NOMO-1 treated with dmso at 0.1 percent for 144 hours (cell line): ENCODE measurements around the gene ITLN2.
A peak's percentile ranks its signal among the peaks of the same experiment; 100 is the strongest.
"Not testable (repeated sequence)": the region's sequence is repeated elsewhere in the genome, so short reads cannot be mapped to it uniquely, and the experiment has no call there.

ENCODE experiments used
- DNase-seq: peaks from one replicate; lab custom pipeline; 2025; ENCODE audit not compliant: unreplicated experiment; lab: John Stamatoyannopoulos, UW

Gene ITLN2

GRCh38 chr1:160956966-160957365 lies 2.4 kb upstream of the ITLN2 start:
- DNase-seq, result no peak

DNA sequence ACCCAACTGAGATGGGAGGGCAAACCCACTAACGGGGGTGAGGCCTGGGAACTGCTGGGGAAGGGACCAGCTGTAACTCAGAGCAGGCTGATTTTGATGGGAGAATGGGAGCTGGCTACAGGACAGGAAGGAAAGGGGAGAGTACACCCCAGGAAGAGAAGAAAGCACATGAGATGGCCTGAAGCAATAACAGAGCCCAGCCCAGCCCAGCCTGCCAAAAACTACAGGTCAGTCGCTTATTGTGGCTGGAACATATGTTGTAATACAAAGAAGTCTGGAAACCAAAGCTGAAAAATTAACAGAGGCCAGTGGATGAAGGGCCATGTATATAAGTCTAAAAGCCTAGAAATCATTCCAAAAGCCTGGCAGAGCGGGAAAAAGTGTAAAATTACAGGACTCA lies 1.6 kb downstream of the ITLN2 start:
- DNase-seq, result no peak

GRCh38 chr1:160952129-160952510 lies 2.5 kb downstream of the ITLN2 start:
- no peak for DNase-seq

- peak; percentile 33 for DNase-seq
Measured at GRCh38 chr1:160951443-160952128, 3.0 kb downstream of the ITLN2 start.

DNA sequence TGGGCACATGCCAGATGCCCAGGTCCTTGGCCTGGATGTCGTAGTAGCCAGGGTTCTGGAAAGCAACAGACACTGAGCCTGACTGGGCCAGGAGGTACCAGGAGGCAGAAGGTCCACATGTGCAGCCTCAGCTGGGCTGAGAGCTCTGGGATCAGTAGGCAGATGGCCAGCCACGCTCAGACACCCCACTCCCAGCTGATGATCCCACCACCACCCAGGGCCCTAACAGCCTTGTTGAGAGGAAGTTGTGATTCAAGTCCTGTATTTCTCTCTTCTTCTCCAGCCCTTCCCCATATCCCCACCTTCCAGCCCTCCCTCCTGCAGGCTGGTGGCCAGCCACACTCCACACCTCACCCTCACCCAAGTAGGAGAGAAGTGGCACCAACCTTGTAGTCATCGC lies 4.0 kb downstream of the ITLN2 start:
- DNase-seq, result no peak

DNA sequence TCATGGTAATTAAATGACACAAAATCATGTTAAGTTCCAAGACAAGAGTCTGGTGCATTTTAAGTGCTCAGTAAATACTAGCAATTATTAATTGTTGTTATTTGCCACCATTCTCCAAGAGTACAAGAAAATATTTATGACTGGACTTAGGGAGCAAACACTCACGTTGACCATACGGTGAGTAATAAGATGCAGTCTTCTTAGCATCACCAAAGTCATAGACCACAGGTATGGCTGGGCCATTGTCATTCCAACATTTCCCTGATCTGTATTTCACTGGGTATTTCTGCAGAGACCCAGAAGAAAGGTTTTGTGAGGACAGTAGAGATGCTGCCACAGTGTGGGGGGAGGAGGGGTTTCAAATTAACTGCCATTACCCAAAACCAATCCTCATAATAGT lies 4.7 kb downstream of the ITLN2 start:
- DNase-seq, result no peak

DNA sequence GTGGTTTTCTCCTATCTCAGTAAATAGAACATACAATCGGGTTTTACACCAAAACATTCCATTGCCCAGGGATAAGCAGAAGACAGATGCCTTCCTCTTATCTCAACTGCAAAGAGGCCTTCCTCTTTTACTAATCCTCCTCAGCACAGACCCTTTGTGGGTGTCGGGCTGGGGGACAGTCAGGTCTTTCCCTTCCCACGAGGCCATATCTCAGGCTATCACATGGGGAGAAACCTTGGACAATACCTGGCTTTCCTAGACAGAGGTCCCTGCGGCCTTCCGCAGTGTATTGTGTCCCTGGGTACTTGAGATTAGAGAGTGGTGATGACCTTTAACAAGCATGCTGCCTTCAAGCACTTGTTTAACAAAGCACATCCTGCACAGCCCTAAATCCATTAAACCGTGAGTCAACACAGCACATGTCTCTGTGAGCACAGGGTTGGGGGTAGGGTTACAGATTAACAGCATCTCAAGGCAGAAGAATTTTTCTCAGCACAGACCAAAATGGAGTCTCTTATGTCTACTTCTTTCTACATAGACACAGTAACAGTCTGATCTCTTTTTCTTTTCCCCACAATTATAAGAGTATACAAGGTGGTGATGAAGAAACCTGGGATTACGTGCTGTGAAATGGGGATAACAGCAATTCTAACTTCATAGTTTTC lies 5.3 kb downstream of the ITLN2 start:
- DNase-seq, result not testable (repeated sequence)

GRCh38 chr1:160947174-160947759 lies 7.3 kb downstream of the ITLN2 start:
- DNase-seq, result not testable (repeated sequence)

DNA sequence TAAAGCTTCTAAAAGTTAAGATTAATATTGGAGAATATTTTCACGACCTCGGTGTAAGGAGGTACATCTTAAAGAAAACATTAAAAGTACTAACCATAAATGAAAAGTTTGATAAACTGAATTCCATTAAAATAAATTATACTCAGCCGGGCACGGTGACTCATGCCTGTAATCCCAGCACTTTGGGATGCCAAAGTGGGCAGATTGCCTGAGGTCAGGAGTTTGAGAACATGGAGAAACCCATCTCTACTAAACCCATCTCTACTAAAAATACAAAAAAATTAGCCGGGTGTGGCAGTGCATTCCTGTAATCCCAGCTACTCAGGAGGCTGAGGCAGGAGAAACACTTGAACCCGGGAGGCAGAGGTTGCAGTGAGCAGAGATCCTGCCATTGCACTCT lies 8.7 kb downstream of the ITLN2 start:
- not testable (repeated sequence) for DNase-seq

- DNase-seq, result no peak
Measured at GRCh38 chr1:160945079-160945478, 9.5 kb downstream of the ITLN2 start.

DNA sequence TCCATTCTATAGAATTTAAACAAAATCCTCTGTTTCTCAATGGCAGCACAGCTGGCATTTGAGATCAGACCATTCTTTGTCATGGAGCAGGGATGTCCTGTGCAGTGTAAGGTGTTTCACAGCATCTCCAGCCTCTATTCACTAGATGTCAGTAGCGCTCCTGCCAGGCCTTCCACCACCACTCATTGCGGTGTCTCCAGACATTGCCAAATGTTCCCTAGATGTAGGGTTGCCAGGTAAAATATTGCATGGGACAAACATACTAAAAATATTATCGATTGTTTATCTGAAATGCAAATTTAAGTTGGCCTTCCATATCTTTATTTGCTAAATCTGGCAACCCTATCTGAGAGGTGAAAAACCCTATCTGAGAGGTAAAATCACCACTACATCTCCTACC lies 11.7 kb downstream of the ITLN2 start:
- DNase-seq, result no peak

DNA sequence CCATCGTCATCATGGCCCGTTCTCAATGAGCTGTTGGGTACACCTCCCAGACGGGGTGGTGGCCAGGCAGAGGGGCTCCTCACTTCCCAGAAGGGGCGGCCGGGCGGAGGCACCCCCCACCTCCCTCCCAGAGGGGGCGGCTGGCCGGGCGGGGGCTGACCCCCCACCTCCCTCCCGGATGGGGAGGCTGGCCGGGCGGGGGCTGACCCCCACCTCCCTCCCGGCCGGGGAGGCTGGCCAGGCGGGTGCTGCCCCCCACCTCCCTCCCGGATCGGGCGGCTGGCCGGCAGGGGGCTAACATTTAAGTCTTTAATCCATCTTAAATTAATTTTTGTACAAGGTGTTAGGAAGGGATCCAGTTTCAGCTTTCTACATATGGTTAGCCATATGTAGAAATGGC lies 17.9 kb downstream of the ITLN2 start:
- DNase-seq, result not testable (repeated sequence)

GRCh38 chr1:160935527-160936258 lies 18.9 kb downstream of the ITLN2 start:
- DNase-seq, result no peak

- not testable (repeated sequence) for DNase-seq
Measured at GRCh38 chr1:160933305-160933704, 21.3 kb downstream of the ITLN2 start.

DNA sequence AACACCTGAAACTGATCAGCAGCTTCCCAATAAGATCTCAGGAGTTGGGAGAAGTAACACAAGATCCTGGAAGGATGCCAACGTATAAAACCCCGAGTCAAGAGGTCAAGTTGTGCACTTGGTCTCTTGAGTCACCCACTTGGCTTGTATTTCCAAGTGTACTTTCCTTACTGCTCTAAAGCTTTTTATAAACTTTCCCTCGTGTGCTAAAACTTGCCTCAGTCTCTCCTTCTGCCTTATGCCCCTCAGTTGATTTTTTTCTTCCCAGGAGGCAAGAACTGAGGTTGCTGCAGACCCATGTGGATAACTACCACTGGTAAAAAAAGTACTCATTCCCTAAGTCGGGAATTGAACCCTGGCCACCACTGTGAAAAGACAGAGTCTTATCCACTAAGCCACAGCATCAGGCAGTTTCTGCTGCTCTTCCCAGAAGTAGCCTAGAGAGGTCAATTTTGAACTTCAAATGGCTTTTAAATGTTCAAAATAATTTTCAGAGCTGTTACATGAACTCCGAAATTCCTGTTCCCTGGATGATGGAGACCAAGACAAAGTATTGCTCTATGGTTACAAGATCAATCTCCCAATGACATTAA lies 28.9 kb downstream of the ITLN2 start:
- DNase-seq, result no peak

DNA sequence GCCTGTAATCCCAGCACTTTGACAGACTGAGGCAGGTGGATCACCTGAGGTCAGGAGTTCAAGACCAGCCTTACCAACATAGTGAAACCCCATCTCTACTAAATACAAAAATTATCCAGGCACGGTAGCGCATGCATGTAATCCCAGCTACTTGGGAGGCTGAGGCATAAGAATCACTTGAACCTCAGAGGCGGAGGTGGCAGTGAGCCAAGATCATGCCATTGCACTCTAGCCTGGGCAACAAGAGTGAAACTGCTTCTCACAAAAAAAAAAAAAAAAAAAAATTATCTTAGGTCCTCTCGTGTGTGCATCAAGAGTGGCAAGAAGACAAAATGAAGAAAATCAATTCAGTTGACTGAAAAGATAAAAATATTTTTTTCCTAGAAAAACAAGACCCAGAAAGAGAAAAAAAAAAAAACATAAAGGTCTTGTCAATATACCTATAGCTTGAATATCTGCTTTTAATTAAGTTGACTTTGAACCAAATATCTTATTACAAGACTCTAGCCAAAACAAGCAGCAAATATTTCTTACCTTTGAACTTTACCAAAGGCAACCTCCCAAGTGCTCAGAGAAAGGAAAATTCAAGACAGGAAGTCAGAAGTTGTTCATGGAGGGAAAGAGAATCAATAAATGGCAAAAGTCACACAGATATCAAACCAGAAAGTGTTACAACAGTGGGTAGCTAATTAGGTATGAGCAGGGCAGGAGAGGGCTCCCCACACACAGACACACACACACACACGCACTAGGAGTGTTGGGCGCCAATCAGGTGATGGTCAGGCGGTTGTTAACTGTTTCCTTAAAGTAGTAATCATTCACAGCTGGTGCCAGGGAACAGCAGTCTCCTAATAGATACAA lies 29.6 kb downstream of the ITLN2 start:
- no peak for DNase-seq

- no peak for DNase-seq
Measured at GRCh38 chr1:160916666-160917065, 37.9 kb downstream of the ITLN2 start.

DNA sequence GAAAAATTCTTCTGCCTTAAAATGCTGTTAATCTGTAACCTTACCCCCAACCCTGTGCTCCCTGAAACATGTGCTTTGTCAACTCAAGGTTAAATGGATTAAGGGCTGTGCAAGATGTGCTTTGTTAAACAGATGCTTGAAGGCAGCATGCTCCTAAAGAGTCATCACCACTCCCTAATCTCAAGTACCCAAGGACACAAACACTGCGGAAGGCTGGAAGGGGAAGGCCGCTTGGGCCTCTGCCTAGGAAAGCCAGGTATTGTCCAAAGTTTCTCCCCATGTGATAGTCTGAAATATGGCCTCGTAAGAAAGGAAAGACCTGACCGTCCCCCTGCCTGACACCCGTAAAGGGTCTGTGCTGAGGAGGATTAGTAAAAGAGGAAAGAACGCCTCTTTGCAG lies 41.4 kb downstream of the ITLN2 start:
- not testable (repeated sequence) for DNase-seq

DNA sequence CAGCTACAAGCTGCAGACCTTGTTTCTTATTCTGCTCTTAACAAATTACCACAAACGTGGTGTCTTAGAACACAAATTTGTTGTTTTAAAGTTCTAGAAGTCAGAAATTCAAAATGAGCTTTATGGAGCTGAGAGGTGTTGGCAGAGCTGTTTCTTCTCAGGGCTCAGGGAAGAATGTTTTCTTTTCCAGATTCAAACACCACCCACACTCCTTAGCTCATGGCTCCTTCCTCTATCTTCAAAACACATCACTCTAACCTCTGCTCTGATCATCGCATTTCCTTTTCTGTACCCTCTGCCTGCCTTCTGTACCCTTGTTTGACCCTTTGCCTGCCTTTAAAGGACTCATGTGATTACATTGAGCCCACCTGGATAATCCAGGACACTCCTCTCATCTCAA lies 42.7 kb downstream of the ITLN2 start:
- DNase-seq, result no peak

DNA sequence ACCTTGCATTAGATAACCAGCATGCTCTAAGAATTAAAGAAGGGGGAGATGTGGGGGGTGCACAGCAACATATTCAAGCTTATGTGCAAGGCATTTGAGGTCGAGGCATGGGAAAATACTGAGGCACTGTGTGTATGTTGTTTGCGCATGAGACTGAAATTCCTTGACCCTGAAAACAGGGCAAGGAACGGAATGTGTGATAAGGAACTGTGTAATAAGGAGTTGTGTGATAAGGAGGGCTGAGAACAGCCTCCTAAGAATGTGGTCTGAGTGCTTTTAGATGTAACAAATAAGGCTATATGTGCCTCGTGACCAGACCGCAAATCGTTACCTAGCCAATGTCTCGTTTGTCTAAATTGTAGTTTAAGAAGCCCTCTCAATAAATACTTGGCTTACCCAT lies 43.2 kb downstream of the ITLN2 start:
- no peak for DNase-seq
